ENCODE measurements around the gene PAPPA.

The PAPPA gene

DNA sequence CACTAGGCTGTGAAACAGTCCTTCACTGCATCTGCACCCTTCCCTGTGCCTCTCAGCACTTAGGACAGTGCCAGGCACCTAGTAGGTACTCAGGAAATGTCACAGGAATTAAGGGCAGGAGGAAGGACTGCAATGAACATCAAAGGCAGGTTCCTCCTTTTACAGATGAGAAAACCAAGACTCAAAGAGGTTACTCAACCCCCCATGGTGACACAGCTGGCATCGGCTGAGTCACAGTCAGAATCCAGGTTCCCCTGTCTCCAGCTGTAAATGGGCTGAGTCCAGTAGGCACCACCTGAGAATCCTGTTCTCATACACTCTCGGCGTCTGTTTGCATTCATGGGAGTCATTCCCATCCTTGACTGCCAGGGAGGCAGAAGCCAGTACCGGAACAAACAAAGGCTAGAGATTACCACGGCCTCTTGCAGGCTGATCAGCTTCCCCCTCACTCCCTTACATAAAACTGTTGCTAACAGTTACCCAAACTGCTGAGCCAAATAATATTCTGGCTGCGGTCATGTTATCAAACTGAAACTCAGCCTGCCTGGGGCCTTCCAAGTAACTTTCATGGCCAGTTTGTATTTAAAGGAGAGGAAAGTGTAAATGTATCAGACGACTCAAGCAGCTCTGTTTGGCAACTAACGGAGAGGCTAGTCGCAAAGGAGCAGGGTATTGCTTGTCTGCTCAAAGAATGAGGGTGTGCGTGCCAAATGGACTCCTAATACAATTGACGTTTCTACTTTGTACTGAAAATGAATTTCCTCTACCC is 201.7 kb downstream of the PAPPA start:
- no peak for DNase-seq

DNA sequence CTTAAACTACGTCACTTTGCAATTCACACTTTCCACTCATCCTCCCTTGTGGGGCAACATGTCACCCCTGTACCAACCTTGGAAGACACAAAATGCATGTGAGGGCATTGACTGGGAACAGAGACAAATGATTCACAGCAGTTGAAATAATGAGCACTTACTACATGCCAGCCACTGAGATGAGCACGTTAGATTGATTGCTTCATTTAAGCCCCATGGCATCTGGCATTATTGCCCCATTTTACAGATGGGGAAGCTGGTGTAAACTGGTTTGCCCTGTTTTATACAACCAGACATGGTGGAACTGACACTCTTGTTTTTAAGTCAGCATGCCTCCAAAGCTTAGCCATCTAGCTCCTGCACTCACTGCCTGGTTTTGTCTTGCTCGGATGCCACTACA is 204.7 kb downstream of the PAPPA start:
- no peak for DNase-seq

DNA sequence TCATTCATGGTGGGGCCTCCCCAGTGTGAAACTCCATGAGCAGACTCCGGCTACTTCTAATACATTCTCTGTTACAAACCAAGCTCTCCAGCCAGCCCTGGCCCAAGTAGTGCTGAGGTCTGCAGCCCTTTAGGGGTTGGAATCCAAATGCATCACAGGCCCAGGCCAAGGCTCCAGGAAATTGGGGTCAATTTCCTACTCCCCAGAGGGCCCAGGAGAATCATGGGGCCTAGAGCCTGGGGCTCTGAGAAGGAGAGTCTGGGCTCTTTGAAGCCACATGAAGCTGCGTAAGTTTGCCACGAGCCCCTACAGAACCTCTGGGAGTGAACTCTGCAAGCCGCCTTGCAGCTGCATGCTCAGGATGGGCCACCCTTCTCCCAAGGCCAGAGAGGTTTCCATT is 206.4 kb downstream of the PAPPA start:
- no peak for DNase-seq

DNA sequence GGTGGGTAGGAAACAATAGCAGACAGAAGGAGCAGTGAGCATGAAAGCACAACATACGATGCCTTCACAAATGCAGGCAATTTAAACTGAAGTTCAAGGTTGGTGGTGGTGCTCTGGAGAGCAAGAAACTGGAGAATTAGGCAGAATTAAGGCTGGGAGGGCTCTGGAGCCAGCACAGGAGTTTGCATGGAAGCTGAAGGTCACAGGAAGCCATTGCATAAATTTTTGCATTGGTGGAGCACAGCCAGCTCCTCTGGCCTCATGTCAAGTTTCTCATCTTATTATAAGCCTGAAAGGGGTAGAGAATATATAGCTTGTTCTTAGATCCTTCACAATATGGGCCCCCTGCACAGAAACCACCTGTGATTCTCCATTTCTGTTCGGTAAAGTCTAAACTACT is 207.4 kb downstream of the PAPPA start:
- DNase-seq: no peak

DNA sequence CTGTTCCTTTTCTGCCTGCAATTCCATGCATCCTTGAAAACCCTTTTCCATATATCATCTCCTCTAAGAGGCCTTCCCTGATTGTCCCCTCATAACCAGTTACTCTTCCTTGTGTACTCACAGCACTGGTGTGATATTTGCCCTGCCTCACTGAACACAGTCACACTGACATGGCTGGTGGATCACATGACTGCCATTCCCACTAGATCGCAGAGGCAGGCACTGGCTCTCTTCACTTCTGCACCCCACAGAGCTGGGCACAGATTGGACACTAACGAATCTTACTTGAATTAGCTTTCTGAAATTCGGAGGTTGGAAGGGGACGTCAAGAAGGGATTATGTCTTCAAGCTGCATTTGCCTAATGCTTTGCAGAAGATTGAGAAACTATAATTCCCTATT is 208.0 kb downstream of the PAPPA start:
- no peak for DNase-seq

DNA sequence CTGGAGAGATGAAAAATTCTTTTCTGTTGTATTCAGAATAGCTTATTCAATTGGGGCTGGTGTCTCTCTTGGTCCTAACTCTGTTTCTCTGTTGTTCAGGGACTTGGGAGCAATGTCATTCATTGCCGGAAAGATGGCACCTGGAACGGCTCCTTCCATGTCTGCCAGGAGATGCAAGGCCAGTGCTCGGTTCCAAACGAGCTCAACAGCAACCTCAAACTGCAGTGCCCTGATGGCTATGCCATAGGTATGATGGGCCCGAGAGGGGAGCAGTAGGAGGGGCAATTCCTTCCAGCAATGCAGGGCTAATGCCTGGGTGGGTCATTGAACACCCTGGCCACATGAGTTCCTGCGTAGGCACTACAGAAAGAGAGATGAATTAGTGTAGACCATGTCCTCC is 208.9 kb downstream of the PAPPA start:
- no peak for DNase-seq

DNA sequence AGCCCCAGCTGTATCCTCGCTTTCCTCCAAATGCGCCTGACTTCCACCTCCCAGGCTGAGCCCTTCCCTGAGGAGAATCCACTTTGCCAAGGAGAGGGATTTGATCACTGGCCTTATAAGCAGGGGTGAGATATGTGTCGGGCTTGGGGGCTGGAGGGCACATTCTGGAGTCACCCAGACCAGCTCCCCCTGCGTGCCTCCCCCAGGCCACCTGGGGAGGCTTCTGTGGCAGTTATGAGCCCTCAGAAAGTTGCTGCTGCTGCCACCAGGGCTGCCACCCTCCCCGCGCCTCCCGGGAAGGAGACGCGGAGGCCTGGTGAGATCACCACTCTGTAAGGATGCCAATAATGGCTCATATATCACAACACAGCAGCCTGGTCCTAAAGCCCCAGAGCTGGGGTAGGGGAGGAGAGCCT is 211.5 kb downstream of the PAPPA start:
- DNase-seq: no peak

DNA sequence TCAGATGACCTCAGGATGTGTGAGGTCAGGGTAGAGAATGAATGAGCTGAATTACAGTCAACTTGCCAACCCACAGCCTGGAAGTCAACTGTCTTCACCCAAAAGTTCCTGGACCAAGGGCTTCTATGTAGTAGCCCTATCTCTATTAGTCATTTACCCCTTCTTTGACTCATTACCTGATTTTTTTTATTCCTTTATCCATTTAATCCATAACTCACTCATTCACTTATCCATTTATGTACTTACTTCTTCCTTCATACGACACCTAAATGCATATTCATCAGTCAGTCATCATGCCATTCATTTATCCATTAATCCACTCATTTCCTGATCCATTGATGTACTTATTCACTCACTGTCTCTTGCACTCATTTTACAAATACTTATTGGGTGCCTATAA is 212.7 kb downstream of the PAPPA start:
- DNase-seq: no peak

DNA sequence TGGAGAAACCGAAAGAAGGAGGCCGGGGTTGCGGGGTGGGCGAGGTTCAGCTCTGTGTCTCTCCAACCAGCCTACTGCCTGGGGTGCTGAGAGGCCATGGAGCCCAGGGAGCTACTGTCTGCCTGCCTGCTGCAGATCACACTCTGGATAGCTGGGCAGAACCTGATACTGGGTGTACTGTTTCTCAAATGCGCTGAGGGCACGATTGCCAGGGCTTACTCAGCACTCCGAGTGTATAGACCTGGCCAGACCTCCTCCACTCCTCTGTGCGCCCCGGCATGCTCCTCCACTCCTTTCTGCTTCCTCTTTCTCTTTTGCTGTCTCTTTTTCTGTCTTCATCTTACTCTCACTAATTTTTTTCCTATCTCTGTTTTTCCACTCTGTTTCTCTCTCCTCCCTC is 215.1 kb downstream of the PAPPA start:
- no peak for DNase-seq

DNA sequence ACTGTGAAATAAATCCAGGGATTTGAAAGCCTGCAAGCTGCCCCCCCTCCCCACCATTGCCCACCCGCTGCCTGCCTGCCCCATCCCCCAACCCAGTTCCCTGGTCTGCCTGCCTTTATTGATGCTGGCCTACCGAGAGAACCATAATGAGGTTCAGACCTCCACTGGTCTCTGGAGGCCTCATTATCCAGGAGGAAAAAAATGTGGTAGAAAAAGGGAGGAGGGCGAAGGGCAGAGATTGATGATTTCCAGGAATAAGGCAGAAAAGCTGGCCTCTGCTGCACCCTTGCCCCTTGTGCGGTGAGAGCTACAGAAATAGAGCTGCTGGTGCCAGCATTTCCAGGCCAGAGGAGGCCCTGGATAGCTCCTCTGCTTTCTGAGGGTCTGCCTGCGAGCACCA is 216.1 kb downstream of the PAPPA start:
- DNase-seq: no peak

DNA sequence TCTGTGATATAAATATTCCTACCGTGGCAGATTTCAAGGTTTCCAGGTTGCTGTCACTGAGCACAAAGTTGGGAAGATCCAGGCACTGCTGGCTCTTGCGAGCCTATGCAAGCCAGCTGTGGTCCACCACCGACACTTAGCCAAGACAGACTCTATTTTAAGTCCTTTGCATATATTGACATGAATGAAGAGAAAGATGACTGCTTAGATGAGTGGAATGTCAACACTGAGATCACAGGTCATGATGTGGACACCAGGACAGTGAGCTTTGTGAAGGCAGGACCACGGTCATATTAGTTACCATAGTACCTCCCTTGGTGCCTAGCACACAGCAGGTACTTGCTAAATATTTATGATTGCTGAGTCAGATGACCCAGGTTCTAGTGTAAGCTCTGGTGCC is 217.0 kb downstream of the PAPPA start:
- DNase-seq: no peak

DNA sequence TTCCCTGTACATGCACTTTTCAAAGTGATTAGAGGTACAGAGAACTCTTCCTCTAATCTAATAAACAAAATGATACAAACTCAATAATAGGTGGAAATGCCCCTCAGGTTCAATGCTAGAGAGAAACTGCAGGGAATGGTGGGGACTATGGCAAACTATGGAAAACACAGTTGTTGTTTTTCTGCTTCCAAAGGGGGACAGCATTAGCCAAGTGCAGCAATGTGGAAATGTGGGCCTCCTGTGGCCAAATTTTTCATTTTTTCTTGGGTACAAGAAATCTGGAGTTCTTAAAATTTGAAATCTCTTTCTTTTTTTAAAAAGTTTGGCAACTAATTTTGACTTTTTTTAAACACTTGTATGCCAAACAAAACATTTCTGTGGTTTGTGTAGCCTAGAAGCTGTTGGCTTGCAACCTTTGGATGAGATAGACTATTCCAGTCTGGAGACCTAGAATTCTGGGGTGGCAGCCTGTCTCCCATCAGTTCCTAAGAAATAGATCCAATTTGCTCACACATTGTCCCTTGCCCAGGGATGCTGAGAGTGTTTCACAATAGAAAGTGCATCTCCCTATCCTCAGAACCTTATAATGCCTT is 218.6 kb downstream of the PAPPA start:
- no peak for DNase-seq

DNA sequence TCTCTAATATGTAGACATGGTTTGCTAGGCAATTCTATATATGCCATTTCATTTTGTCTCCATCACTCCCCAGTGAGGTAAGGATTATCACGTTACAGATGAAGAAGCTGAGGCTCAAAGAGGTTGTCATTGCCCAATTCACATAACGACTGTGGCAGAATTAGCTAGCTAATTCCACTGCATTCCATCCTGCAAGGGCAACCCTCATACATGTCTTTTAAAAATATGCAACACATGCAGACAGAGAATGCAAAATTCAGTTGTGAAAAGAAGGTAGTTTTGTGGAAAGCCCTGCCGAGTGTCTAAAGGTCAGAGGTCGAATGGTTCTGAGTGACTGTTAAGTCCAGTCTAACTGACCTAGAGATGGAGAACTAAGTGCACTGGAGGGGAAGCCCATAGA is 219.2 kb downstream of the PAPPA start:
- no peak for DNase-seq

DNA sequence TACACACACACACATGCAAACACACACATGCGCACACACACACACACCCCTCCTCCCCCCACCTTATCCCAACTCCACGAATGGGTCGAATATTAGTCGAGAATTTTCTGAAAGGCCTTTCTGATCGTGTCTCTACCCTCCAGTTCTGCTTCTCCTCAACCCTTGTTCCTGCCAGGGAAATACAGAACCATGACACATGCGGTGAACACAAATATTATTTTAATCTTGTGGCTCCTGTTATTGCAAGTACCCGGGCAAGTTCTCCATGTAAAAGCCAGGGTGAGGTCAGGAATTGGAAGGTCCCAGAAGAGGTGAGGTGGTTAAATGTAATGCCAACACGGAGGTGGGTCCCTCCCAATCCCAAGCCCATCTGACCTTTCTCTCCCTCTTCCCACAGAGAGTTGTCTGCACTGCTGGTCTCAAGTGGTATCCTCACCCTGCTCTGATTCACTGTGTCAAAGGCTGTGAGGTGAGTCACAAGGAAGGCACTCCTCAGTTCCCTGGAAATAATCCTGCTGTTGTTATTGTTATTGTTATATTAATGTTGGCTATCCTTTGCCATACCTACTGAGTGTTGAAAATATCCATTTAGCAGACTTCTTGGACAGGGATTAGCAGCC is 223.7 kb downstream of the PAPPA start:
- no peak for DNase-seq

DNA sequence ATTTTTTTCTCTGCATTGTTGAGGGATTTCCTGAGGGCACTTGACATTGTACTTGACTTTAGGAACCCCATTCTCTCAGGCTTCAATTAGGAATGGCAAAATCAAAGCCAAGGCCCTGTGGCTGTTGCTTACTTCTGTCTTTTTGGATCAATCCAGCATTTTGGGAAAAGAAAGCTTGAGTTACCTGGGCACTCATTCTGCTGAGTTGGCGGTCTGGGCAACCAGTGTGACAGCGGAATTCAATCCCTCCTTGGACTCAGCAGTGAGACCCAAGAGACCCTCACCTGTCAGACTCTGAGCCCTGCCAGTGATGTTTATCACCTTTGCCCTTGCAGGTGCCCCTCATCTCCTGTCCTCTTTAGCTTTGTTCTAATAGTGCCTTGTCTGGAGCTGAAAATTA is 225.3 kb downstream of the PAPPA start:
- no peak for DNase-seq

DNA sequence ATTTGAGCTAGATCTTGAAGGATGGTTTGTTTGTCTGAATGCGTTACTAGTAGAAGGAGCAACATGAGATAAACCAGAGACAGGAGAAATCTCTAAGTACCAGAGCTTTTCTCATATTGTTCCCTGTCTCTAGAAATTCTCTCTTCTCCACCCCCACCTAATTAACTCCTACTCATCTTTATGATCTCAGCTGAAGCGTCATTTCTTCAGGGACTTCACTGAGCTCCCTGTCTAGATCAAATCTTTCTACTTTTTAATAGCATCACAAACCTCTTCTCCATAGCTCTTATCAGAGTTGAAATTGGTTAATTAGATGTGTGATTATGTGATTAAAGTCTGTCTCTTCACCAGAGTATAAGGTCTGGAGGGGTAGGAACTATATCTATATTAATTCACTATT is 226.2 kb downstream of the PAPPA start:
- DNase-seq: no peak

DNA sequence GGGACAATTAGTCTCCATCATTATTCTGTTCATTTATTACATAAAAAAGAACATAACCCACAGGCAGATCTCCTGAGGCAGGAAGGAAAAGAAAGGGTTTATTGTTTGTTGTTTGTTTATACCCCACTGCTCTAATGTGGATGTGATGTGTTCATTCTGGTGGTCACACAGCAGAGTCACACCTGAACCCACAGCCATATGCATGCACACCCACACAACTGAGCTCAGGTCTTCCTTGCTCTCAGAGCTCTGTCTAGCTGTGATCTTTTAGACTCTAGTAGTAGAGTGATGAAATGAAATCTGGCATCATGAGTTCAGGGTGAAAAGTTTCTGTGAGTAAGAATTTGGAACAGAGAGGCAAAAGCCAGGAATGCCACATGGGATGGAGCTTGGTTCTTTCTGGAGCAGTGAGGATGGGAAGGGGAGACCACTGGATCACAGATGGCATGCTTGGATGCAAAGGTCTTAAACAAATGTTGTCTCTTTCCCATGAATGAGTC is 227.0 kb downstream of the PAPPA start:
- DNase-seq: no peak

DNA sequence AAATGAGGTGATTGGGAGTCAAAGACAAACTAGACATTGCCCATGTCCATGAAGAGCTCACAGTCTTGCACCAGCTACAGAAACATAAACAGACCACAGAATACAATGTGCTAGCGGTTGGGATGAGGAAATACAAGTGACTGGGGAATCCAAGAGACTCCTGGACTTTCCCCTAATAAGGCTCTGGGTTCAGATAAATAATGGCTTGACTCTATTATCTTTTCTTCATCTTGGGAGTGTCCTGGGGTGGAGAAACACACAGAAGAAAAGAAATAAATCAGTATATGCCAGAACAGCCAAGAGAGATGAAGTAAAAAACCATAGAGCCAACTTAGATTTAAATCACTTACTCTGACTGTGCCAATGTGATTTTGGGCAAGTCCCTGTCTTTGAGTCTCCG is 227.8 kb downstream of the PAPPA start:
- no peak for DNase-seq

DNA sequence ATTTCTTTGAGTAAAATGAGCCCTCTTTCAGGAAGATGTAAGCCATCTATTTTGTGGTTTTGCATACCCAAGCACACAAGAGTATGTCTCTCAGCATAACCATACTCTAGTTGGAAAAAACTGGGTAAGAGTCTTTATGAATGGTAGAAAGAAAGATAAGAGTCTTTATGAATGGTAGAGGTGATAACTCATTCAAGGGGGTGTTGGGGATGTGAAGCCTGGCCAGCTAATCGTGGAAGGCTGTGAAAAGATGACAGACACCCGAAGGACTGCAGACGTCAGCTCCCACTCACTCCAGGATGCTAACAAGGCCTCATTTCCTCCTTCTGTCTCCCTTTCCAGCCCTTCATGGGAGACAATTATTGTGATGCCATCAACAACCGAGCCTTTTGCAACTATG is 228.5 kb downstream of the PAPPA start:
- no peak for DNase-seq

DNA sequence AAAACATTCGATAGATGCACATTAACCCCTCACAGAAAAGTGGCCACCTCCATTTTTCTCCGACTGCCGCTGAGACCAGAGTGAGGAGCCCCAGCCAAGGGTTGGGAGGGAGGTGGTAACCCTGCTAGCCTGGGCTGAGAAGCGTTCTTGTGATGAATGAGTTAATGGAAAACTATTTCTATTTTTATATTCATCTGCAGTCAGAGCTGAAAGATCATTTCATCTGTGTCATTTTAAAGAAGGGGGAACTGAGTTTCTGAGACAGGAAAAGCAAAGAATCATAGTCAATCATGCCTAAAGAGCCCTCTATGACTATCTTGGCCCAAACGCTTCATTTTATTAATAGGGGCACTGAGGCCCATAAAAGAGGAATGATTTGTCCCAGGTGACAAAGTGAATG is 229.5 kb downstream of the PAPPA start:
- no peak for DNase-seq

DNA sequence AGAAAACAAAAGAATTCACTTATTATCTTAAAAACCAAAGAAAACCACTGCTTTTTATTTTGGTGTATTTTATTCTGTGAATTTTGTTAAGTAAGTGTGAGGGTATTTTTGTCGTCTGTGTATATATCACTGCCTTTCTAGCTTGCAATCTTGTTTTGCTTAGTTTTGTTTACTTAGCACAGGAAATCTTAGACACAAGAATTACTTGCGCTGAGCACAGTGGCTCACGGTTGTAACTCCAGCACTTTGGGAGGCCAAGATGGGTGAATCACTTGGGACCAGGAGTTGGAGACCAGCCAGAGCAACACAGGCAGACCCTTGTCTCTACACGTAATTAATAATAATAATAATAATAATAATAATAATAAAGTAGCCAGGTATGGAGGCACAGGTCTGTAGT is 230.3 kb downstream of the PAPPA start:
- DNase-seq: no peak

DNA sequence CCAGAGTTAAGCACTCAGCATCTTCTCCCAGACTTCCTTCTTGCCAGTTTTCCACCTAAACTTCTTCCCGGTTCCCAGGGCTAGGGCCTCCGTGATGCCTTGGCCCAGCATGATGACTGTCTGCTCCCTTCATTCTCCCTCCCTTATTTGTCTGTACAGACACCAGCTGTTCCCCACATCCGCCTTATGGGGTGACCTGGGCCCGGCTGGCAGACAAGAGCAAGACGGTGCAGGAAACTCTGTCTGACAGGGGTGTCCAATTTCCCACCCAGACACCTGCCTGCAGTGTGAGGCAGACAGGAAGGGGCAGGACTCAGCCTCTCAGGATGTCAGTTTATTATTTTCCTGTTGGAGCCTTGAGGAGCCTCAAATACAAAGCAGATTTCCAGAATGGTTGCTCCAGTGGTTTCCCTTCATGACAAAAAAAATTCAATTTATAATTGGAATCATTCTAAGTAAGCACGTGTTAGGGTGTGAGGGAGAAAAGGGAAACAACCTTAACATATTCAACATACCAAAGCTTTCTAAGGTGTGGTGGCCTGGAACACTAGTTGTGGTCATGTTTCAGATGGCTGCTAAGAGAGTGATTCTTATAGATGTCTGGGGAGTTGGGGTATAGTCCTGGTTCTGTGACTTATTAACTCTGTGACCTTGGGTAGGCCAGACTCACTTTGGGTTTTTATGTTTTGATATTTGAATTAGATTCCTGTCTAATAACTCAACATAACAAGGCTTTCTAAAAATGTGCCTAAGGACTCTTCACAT is 234.5 kb downstream of the PAPPA start:
- no peak for DNase-seq

DNA sequence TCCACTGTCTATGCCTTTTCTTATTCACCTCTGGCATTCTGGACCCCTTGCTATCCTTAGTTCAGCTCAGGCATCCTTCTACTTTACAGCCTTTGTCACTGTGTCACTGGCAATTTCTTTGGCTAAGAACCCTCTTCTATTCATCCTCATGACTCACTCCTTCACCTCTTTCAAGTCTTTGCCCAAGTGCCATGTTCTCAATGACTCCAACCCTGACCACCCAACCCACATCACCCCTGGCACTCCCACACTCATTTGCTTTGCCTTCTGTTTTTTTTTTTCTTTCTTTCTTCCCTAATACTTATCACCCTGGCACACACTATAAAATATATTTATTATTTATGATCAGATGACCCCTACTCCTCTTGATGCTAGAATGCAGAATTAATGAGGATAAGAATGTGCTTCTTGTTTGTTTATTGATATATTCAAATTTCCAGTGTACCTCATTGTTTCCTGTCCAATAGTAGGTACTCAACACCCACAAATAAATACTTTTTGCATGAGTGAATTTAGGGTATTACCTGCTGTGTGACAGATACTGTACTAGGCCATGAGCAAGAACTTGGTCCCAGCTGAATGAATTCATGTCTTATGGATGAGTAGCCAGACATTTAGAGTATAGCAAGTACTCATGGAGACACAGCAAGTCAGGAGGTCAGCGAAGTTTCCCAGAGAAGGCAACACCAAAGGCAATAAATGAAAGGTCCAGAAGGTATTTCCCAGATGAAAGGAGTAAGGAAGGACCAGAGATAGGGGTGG is 236.1 kb downstream of the PAPPA start:
- DNase-seq: no peak

All from GF-D8 (cell line).